Muscle of arm (tissue), 12 donors: Measurements from ENCODE around the gene SPG7. TPM values are rescaled to one million over a fixed set of nuclear protein-coding genes. Genes with fewer than 3 reads are reported as not detected.

ENCODE experiments used
- DNase-seq: peaks from one replicate; pipeline ENCODE4 v3.0.0-alpha.2; 2013
- polyA plus RNA-seq, 12 donors: library from polyadenylated mRNA; unstranded; fragments of 120-200 nt; gene quantifications; one replicate each; pipeline ENCODE4 v1.2.1, GENCODE V29; 2013; ENCODE audit not compliant: insufficient read length in 12 of 12

SPG7 gene
- polyA plus RNA-seq, 12 donors, result 48.3 to 103 (median 64.5) TPM; not detected in 1

GRCh38 chr16:89507214-89507833 lies 879 bp upstream of the SPG7 start:
- no peak for DNase-seq

- DNase-seq, result no peak
Measured at GRCh38 chr16:89510526-89510925, 2.3 kb downstream of the SPG7 start.

- no peak for DNase-seq
Measured at GRCh38 chr16:89511374-89511773, 3.2 kb downstream of the SPG7 start.

- no peak for DNase-seq
Measured at GRCh38 chr16:89512453-89512852, 4.2 kb downstream of the SPG7 start.

GRCh38 chr16:89517128-89517527 lies 8.9 kb downstream of the SPG7 start:
- no peak for DNase-seq

GRCh38 chr16:89519881-89520280 lies 11.7 kb downstream of the SPG7 start:
- no peak for DNase-seq

GRCh38 chr16:89522287-89522686 lies 14.1 kb downstream of the SPG7 start:
- DNase-seq, result no peak

- DNase-seq, result no peak
Measured at GRCh38 chr16:89523680-89524344, 15.6 kb downstream of the SPG7 start.

GRCh38 chr16:89525146-89525913 lies 17.1 kb downstream of the SPG7 start:
- no peak for DNase-seq

- DNase-seq, result no peak
Measured at GRCh38 chr16:89529097-89529496, 20.9 kb downstream of the SPG7 start.

GRCh38 chr16:89530401-89531381 lies 22.5 kb downstream of the SPG7 start:
- DNase-seq, result no peak

GRCh38 chr16:89531821-89532526 lies 23.8 kb downstream of the SPG7 start:
- no peak for DNase-seq

- no peak for DNase-seq
Measured at GRCh38 chr16:89534252-89534756, 26.1 kb downstream of the SPG7 start.

- DNase-seq, result no peak
Measured at GRCh38 chr16:89536371-89536770, 28.2 kb downstream of the SPG7 start.

GRCh38 chr16:89536886-89537548 lies 28.8 kb downstream of the SPG7 start:
- DNase-seq, result no peak

GRCh38 chr16:89537549-89537925 lies 29.3 kb downstream of the SPG7 start:
- no peak for DNase-seq

GRCh38 chr16:89538286-89538685 lies 30.1 kb downstream of the SPG7 start:
- DNase-seq, result no peak

GRCh38 chr16:89540557-89540956 lies 32.4 kb downstream of the SPG7 start:
- no peak for DNase-seq

GRCh38 chr16:89541792-89542191 lies 33.6 kb downstream of the SPG7 start:
- no peak for DNase-seq

- no peak for DNase-seq
Measured at GRCh38 chr16:89544113-89544512, 35.9 kb downstream of the SPG7 start.

- no peak for DNase-seq
Measured at GRCh38 chr16:89544713-89545043, 36.5 kb downstream of the SPG7 start.
